H1 (cell line): Measurements from ENCODE around the gene PLD3. TPM values are rescaled to one million over a fixed set of nuclear protein-coding genes. Genes with fewer than 3 reads are reported as not detected.

Experiments used
- ASH2L ChIP-seq: fragments of 200-600, 300-600 bp; sonication (generic); IDR thresholded peaks from one replicate; pipeline ENCODE4 v1.7.1; 2017; ENCODE audit warnings: low read length
- CBX8 ChIP-seq: fragments of 300-800, 300-1000 bp; sonication (generic); IDR thresholded peaks from 2 replicates; pipeline ENCODE4 v1.7.1; 2016; ENCODE audit warnings: low read depth, low read length, borderline replicate concordance
- EP300 ChIP-seq, 2 experiments: IDR thresholded peaks; 1 replicate in 1 of 2; 2 replicates in 1 of 2; pipeline ENCODE4 v1.6.1; 2011 to 2012; ENCODE audit warnings: low read depth in 2 of 2, low read length in 2 of 2, mild to moderate bottlenecking in 2 of 2, borderline replicate concordance in 1 of 2, inconsistent platforms in 1 of 2, moderate library complexity in 1 of 2
- KDM4A ChIP-seq: IDR thresholded peaks from one replicate; pipeline ENCODE4 v1.7.1; 2012; ENCODE audit warnings: low read depth, mild to moderate bottlenecking, moderate library complexity, low read length, inconsistent platforms; ENCODE audit not compliant: severe bottlenecking
- RXRA ChIP-seq: IDR thresholded peaks from 2 replicates; pipeline ENCODE4 v1.6.1; 2011; ENCODE audit warnings: low read depth, mild to moderate bottlenecking, low read length, moderate library complexity; ENCODE audit not compliant: insufficient read depth
- SAP30 ChIP-seq: fragments of 300-600 bp; sonication (generic); IDR thresholded peaks from 2 replicates; pipeline ENCODE4 v1.7.1; 2012; ENCODE audit warnings: low read length, moderate library complexity, mild to moderate bottlenecking, inconsistent platforms; ENCODE audit not compliant: insufficient read depth, insufficient replicate concordance
- TBP ChIP-seq: IDR thresholded peaks from 2 replicates; pipeline ENCODE4 v1.6.1; 2011; ENCODE audit warnings: low read depth, low read length, improper control_type of control experiment
- polyA plus RNA-seq, 7 experiments: library from polyadenylated mRNA; depleted of rRNA in 3 of 7; stranded (reverse) in 5 of 7; unstranded in 2 of 7; fragments of >200 nt in 5 of 7; fragments of 200-250 nt in 2 of 7; gene quantifications; 1 replicate in 5 of 7; 2 replicates in 1 of 7; 4 replicates in 1 of 7; pipeline versions ENCODE4 v1.2.1 to v1.2.3, GENCODE V29; 2011 to 2013; ENCODE audit warnings: missing spikeins in 2 of 7, mixed read lengths in 2 of 7
- total RNA-seq: library from RNA; stranded (reverse); fragmentation: NEBNext Ultra II Directional; extraction: Animal tissue kit (Norgen Biotek cat#: 25700); gene quantifications from 2 replicates; pipeline ENCODE4 v1.2.1, GENCODE V29; 2021
- TF ChIP-seq, protein P1 (sequence below): fragments of 300-600 bp; sonication (generic); IDR thresholded peaks from 2 replicates; pipeline ENCODE4 v1.7.1; 2012; ENCODE audit warnings: low read length, moderate library complexity, mild to moderate bottlenecking, inconsistent platforms; ENCODE audit not compliant: insufficient replicate concordance

PLD3 gene
- total and polyA plus RNA-seq, 2 of the 8 experiments (the other 6 are each of a cell fraction or from before 2014, with no cell fraction given): 180 to 543 TPM

DNA sequence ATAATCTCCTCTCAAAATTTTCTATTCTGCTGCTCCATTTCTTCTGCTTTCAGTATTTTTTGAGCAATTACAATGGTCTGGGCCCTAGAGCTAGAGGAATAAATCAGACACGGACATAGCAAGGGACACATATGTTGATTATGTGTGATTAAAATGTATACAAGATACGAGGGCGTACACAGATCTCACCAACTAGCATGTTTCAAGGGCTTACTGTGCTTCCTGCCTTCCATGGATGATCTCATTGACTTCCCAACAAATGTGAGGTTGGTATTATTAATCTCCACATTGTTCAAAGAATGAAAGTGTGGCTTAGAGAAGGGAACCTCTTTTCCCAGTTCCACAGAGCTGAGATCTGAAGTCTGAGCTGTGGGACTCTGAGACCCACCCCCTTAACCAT, 9.1 kb downstream of the PLD3 start (continued):
- TF ChIP-seq, protein P1, sequence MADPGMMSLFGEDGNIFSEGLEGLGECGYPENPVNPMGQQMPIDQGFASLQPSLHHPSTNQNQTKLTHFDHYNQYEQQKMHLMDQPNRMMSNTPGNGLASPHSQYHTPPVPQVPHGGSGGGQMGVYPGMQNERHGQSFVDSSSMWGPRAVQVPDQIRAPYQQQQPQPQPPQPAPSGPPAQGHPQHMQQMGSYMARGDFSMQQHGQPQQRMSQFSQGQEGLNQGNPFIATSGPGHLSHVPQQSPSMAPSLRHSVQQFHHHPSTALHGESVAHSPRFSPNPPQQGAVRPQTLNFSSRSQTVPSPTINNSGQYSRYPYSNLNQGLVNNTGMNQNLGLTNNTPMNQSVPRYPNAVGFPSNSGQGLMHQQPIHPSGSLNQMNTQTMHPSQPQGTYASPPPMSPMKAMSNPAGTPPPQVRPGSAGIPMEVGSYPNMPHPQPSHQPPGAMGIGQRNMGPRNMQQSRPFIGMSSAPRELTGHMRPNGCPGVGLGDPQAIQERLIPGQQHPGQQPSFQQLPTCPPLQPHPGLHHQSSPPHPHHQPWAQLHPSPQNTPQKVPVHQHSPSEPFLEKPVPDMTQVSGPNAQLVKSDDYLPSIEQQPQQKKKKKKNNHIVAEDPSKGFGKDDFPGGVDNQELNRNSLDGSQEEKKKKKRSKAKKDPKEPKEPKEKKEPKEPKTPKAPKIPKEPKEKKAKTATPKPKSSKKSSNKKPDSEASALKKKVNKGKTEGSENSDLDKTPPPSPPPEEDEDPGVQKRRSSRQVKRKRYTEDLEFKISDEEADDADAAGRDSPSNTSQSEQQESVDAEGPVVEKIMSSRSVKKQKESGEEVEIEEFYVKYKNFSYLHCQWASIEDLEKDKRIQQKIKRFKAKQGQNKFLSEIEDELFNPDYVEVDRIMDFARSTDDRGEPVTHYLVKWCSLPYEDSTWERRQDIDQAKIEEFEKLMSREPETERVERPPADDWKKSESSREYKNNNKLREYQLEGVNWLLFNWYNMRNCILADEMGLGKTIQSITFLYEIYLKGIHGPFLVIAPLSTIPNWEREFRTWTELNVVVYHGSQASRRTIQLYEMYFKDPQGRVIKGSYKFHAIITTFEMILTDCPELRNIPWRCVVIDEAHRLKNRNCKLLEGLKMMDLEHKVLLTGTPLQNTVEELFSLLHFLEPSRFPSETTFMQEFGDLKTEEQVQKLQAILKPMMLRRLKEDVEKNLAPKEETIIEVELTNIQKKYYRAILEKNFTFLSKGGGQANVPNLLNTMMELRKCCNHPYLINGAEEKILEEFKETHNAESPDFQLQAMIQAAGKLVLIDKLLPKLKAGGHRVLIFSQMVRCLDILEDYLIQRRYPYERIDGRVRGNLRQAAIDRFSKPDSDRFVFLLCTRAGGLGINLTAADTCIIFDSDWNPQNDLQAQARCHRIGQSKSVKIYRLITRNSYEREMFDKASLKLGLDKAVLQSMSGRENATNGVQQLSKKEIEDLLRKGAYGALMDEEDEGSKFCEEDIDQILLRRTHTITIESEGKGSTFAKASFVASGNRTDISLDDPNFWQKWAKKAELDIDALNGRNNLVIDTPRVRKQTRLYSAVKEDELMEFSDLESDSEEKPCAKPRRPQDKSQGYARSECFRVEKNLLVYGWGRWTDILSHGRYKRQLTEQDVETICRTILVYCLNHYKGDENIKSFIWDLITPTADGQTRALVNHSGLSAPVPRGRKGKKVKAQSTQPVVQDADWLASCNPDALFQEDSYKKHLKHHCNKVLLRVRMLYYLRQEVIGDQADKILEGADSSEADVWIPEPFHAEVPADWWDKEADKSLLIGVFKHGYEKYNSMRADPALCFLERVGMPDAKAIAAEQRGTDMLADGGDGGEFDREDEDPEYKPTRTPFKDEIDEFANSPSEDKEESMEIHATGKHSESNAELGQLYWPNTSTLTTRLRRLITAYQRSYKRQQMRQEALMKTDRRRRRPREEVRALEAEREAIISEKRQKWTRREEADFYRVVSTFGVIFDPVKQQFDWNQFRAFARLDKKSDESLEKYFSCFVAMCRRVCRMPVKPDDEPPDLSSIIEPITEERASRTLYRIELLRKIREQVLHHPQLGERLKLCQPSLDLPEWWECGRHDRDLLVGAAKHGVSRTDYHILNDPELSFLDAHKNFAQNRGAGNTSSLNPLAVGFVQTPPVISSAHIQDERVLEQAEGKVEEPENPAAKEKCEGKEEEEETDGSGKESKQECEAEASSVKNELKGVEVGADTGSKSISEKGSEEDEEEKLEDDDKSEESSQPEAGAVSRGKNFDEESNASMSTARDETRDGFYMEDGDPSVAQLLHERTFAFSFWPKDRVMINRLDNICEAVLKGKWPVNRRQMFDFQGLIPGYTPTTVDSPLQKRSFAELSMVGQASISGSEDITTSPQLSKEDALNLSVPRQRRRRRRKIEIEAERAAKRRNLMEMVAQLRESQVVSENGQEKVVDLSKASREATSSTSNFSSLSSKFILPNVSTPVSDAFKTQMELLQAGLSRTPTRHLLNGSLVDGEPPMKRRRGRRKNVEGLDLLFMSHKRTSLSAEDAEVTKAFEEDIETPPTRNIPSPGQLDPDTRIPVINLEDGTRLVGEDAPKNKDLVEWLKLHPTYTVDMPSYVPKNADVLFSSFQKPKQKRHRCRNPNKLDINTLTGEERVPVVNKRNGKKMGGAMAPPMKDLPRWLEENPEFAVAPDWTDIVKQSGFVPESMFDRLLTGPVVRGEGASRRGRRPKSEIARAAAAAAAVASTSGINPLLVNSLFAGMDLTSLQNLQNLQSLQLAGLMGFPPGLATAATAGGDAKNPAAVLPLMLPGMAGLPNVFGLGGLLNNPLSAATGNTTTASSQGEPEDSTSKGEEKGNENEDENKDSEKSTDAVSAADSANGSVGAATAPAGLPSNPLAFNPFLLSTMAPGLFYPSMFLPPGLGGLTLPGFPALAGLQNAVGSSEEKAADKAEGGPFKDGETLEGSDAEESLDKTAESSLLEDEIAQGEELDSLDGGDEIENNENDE: no peak
- TF ChIP-seq ASH2L (no peak), EP300 (IDR thresholded peaks at IDR 0.05; ENCODE audit: borderline replicate concordance in 1 of 2, low read depth in 2 of 2, low read length in 2 of 2) (no peak), KDM4A (no peak), RXRA (no peak), TBP (no peak), SAP30 (no peak), CBX8 (no peak)
- TF ChIP-seq, all 59 proteins: peak for 0
